ENCODE measurements around the gene ATP10A.

ATP10A gene, protein sequence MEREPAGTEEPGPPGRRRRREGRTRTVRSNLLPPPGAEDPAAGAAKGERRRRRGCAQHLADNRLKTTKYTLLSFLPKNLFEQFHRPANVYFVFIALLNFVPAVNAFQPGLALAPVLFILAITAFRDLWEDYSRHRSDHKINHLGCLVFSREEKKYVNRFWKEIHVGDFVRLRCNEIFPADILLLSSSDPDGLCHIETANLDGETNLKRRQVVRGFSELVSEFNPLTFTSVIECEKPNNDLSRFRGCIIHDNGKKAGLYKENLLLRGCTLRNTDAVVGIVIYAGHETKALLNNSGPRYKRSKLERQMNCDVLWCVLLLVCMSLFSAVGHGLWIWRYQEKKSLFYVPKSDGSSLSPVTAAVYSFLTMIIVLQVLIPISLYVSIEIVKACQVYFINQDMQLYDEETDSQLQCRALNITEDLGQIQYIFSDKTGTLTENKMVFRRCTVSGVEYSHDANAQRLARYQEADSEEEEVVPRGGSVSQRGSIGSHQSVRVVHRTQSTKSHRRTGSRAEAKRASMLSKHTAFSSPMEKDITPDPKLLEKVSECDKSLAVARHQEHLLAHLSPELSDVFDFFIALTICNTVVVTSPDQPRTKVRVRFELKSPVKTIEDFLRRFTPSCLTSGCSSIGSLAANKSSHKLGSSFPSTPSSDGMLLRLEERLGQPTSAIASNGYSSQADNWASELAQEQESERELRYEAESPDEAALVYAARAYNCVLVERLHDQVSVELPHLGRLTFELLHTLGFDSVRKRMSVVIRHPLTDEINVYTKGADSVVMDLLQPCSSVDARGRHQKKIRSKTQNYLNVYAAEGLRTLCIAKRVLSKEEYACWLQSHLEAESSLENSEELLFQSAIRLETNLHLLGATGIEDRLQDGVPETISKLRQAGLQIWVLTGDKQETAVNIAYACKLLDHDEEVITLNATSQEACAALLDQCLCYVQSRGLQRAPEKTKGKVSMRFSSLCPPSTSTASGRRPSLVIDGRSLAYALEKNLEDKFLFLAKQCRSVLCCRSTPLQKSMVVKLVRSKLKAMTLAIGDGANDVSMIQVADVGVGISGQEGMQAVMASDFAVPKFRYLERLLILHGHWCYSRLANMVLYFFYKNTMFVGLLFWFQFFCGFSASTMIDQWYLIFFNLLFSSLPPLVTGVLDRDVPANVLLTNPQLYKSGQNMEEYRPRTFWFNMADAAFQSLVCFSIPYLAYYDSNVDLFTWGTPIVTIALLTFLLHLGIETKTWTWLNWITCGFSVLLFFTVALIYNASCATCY (N-terminal part only)

DNA sequence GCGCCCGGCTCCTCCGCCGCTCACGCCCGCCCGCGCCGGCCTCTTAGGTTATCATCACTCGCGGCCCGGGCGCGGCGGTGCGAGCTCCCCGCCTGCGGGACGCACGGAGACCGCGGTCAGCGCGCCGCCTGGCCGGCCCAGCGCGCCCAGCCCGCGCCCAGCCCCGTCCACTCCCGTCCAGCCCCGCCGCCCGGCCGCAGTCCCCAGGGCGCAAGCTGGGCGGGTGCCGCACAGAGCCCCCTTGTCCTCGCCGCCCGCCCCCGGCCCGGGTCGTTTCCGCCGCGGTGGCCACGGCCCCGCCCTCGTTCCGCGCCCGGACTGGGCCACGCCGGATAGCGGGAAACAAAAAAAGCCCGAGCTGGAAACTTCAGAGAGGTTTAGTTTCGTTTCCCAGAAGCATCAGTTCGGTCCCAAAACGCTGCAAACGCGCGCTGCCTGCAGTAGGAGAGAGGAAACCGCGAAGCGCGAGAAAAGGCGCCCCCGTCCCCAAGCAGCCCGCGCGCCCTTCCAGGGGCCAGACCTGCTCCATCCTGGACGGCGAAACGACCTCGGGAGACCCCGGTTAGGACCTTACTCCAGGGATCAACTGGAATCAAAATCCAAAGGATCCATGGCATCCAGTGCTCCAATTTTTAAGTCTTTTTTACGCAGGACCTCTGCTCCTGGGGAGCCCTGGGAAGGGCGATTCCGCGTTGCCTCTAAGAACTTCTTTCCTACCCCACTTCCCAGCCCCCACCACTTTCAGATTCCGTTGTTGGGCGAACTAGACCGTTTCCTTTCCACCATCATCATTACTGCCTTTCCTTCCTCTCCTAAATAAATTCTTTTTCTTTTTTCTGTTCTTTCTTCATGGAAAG is at the start of gene ATP10A:
Gene ATP10A, minus strand, starts transcription at position 217 of the 857 bp plus-strand sequence. CDS start 231 bp downstream, outside the sequence.
- peak; percentile 50 for DNase-seq

DNA sequence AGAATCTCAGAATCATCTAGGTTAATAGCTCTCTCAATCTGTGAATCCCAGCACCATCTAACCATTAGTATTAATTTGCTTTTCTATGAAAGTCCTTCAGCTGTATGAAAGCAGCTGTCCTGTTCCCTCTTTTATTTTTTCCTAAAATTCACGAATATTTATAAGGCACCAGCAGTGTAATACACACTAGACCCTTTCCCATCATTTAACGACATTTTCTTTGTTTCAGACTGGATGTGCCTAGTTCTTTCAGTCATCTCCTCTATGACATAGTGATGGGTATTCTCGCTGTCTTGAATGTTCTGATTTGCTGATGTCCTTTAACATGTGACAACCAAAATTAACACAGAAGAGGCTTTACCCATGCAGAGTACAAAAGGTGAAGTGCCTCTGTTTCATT is 48.9 kb upstream of the ATP10A start:
- DNase-seq: no peak

DNA sequence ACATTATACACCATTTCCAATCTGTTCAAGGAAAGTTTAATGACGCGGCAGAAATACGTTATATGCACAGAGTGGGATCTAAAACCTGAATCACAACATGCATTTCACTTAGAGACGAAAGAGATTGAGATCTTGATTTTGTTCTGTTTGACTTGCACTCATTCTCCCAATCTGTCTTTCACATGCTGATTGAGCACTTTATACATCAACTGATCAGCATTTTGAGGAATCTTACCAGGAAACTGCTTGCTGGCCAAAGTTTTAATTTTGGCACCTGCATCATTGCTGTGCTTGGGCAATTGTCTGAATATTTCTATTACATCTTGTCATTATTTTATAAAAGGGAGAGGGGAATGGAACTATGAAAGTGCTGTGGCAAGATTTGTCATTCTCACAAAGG is 47.7 kb upstream of the ATP10A start:
- no peak for DNase-seq

DNA sequence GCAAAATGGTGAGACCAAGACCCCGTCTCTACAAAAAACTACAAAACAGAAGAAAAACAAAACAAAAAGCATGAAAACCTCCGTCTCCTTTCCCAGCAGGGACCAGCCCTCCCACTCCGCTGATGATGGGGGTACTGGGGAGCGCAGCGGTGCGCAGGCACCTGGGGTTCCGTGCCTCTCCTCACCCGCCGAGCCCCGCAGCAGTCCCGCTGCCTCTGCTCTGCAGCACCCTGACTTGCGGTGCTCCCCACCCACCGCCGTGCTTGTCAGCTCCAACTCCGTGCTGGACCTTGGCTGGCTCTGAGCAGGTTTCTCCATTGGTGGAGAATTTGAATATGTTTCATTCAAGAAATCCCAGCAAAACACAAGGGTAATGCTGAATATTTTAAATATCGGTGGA is 46.7 kb upstream of the ATP10A start:
- no peak for DNase-seq

DNA sequence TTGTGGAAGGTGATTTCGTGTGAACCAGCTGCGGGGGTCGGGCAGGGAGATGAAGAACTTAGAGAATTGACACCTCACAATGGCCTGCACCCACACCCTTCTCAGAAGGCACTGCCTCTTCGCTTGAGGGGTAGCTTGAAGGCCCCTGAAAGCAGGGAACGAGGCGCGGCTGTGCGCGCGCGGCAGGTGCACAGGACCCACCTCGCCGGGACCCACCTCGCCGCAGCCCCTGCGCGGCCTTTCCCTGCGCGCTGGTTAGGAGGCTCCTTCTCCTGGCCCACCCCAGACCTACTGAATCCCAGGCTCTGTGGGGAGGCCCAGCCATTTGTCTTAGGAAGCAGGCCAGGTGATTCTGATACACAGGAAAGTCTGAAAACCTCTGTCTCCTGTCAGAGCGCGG is 46.2 kb upstream of the ATP10A start:
- DNase-seq: no peak

DNA sequence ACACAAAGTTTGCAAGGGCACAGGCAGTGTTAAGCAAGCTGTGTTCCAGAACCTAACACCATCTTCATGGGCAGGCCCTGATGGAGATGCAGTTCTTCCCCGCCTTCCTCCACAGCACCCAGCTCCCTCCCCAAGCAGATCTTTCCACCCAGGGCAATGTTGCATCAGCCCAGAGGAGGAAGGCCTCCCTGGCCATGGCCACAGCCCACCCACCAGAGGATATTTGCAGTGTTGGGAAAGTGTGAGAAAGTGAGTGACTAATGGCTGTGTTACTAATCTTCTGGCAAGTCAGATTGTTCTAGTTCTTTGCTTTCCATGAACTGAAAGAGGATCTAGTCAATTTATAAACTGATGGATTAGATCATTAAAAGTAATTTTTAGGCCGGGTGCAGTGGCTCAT is 42.0 kb upstream of the ATP10A start:
- no peak for DNase-seq

DNA sequence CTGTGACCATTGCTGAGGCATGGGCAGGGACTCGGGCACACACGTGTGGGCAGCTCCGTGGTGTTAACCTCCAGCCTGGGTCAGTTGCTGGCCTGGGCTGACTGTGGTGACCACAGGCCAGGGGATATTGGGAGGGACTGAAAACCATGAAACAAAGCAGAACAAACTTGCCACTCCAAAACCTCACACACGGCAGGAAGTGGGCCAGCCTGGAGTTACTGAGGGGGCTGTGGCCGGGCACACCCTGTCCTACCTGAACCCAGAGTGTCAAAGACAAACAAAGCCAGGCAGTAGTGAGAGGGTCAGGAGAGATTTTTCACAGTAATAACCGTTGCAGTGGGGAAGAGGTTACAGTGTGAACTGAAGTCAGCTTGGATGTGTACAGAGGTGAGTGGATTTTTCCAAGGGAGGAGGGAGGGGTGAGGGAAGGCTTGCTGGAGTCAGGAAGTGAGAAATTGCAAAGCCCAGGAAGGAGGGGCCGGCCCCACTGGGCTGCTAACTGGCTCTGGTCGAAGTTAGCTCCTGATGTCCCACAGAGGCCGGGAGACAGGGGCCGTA is 40.0 kb upstream of the ATP10A start:
- no peak for DNase-seq

DNA sequence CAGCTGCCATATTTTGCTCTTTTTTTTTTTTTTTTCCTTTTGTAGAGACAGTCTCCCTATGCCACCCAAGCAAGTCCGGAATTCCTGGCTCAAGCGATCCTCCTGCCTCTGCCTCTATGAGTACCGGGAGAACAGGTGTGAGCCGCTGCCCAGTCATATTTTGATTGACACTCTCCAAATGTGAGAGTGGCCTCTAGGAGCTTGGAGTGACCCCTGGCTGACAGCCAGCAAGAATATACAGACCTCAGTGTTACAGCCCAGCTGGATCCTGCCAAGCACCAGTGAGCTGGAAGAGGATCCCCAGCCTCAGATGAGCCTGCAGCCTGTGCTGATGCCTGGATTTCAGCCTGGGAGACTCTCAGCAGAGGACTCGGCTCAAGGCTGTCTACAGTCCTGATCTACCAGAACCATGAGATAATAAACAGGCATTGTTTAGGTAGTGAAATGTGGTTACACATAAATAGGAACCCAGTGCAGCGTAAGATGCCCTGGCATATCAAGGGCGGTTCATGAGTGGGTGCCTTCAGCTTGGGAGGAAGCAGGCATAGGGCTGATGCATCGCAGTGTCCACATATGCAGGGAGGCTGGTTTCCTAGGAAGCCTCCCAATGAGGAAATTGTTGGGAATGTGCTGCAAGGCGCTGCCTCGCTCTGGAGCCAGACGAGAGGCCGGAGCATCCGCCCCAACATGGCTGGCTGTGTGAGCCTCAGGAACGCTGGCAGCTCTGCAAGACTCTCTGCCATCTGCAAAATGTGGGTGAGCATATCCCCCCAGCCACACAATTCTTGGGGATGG is 38.9 kb upstream of the ATP10A start:
- no peak for DNase-seq

DNA sequence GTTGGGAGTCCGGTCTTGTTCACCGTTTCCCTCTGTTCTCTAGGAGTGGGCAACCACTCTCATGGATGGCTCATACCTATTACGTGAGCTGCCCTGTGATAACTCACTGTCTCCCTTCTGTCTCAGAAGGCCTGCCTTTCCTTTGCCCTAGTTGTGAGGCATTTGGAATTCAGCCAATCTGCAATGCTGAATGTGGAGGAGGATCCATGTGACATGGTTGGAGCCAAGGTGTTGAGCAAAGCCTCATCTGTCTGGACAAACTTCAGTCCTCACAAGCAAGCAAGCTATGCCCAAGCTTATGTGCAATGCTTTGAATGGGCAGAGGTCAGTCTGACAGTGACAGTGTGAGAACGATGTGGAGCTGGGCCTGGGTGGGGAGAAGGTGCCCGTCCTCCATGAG is 37.8 kb upstream of the ATP10A start:
- no peak for DNase-seq

DNA sequence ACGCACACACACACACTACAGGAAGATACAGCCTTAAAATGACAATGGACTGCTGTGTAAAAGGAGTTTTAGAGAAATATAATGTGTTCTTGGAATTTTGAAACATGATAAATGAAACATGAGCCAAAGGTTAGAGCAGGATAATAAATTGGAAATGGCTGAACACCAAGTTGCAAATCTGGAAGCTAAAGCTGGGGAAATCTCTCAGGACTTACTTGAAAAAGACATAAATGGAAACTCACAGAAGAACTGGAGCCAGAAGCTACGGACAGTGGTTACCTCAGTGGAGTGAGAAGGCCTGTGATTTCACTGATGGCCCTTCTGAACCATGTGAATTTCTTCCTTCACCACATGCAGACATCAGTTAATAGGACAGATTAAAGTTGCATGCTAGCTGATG is 37.3 kb upstream of the ATP10A start:
- no peak for DNase-seq

DNA sequence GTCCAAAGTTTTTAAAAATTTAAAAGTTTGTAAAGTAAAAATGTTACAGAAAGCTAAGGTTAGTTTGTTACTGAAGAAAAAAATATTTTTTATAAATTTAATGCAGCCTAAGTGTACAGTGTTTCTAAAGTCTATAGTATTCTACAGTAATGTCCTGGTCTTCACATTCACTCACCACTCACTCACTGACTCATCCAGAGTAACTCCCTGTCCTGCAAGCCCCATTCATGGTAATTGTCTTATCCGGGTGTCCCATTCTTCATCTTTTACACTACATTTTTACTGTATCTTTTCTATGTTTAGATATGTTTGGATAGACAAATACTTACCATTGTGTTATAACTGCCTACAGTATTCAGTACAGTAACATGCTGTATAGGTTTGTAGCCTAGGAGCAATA is 36.7 kb upstream of the ATP10A start:
- no peak for DNase-seq

DNA sequence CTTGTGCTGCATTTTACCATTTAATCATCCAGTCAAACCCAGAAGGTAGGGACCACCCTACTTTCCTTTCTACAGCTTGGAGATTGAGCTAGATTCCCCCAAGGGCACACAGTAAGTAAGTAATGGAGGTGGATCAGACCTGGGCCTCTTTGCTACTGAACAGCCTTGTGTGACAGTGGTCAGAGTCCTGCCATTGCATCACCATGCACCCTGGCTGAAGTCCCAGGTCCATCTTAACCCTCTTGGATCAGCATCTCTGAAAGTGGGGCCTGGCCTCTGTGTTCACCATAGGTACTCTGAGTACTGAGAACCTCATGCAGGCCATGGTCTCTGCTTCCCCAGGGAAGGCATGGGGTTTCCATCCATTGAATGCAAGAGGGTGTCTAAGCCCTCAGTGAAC is 34.5 kb upstream of the ATP10A start:
- DNase-seq: no peak

DNA sequence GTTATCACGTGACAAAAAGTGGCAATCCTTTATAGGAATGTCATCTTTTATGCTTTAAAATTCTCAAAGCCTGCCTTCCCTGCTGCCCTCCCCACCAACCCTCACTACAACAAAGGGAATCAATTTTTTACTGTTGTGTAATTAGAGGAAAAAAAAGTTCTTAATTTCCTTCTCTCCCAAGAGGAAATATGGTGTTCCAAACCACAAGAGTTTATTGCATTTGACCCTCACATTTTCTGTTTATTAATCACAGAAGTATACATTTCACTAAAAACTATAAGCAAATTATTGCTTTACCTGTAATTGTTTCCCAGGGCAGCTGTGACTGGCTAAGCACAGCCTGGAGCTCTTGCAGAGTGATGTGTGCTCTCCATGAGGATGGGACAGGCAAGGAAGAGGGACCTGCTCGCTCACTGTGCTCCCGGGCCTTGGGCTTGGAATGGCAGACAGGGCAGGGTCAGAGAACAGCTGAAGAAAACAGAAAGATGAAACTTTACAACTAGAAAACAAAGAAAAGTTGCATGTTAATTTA is 31.3 kb upstream of the ATP10A start:
- no peak for DNase-seq

DNA sequence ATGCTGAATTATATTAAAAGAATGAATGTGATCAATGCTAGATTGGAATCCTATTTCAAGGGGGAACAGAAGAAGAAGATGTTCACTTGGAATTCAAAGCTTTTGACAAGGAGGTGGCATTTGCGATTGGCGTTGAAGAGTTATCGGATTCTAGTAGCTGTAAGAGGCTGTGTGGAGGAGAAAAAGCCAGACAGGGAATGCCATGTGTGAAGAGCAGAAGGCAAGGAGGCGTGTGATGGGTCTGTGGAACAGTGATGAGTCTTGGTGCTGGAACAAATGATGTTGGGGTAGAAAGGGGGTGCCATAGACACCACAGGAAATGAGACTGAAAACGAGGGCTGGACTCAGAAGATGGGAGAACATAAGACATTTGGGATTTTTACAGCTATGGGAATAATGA is 30.5 kb upstream of the ATP10A start:
- no peak for DNase-seq

DNA sequence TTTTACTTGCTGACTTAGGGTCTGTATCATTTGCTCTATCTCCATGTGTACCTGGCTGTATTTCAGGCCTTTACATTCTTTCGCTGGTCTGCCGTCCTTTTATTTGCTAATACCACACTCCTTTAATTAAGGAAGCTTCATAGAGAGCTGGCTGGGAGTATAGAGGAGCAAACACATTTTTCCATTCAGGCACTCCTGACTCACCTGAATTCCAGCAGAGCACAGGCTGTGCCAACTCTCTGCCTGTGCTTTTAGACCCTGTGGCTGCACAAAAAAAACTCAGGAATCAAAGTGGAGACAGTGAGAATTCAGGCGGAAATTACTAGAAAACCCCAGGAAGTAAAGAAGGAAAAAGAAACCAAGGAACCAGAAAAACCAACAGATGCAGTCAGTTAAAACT is 29.0 kb upstream of the ATP10A start:
- DNase-seq: no peak

DNA sequence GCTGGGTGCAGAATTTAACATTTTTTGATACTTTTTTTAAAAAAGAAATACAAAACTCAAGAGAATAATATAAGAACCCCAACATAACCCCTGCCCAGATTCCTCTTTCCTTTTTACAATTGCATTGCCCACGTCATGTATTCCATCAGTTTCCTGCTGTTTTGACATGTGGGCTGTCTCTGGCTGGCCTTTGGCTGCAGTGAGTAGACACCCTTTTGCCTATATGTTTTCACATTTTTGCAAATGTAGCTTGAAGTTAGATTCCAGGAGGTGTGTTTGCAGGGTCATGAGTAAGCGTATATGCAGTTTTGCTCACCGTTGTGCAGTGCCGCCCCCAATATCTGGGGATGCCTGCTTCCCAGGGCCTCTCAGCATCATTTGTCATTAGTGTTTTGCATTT is 28.0 kb upstream of the ATP10A start:
- DNase-seq: no peak

DNA sequence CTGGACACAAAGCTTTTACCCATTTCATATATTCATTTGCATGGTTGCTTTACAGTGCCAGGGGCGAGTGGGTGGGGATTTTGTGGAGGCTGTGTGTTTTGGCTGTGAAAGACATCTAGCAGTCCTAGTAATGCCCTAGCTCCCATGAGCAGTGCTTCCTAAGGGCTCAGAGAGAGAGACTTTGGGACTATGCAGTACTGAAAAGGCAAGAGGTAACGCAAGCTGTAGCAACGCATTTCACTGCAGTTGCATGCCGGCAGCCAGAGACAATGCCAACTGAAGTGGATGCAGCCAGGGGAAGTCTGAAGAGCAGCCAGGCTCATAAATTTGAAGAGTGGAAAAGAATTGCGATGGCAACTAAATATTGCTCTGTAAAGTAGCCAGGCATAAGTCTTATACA is 27.4 kb upstream of the ATP10A start:
- no peak for DNase-seq

DNA sequence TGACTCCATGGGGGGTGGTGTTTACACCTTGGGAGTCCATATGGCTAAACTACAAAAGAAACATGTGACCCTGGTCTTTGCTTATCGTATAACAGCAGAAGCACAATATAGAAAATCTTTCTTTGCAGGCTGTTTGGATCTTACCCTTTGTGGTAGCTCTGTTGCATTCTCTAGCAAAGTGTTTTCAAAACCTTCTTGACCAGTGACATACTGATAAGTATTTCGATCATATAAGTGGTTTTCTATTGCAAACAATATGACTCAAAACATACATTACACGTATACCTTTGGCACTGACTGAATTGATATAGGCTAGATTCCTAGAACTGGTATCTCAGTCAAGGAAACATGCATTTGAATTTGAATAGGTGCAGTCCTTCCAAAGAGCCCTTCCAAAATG is 24.7 kb upstream of the ATP10A start:
- no peak for DNase-seq

DNA sequence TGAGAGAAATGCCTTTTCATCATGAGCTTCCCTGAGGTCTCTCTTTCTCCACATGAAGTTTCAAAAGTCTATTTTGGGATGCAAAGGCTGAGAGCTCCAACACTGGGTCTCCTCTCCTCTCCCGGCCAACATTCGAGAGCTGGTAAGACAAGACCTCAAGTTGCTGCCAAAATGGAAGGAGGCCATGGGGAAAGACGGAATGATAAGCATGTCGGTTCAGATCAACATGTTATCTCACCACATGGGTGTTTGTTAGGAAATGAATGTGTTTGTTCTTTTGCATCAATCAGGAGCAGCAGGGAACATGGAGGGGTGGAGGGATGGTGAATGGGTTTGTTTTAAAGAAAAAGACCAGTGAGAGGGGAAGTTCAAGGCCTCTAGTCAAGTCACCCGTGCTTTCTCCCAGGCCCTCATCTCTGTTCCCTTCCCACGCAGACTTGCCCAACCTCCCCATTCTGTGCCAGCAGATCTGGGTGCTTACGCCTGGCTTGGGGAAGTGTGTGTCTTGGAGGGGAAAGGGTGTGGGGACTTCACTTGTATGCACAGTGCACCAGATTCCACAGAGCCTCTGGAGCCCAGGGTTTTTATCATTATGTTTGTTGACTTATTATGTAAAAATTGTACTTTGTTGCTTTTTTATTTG is 23.5 kb upstream of the ATP10A start:
- no peak for DNase-seq

DNA sequence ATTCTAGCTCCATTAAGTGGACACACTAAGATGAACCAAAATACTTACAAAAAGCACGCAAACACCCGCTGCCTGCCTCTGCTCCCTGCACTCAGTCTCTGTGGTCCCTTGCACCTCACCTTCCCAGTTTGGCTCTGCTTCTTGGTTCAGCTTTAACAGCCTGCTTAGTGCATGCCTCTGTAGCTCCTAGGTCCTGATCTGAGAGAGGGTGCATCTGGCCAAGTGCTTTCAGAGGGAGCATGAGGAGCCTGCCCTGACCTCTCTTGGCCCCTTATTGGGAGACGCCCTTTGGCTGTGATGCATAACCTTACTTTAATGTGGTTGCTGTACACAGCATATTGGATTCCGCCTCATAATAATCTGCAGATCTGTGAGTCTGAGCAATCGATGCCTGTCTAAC is 21.2 kb upstream of the ATP10A start:
- no peak for DNase-seq
